ENCODE data around the gene SLC25A21.

The SLC25A21 gene

GRCh38 chr14:37187294-37187693, 14.9 kb upstream of the SLC25A21 start (continued):
- no peak for TF ChIP-seq PATZ1 (CRISPR knock-in tag; IDR thresholded peaks at IDR 0.05; ENCODE audit: borderline replicate concordance)
- TF ChIP-seq ZC3H10 (CRISPR knock-in tag; IDR thresholded peaks at IDR 0.05), result no peak
- TF ChIP-seq ZFP30 (CRISPR knock-in tag; IDR thresholded peaks at IDR 0.05), result no peak
- no peak for TF ChIP-seq TOX (CRISPR knock-in tag; IDR thresholded peaks at IDR 0.05; ENCODE audit: borderline replicate concordance)
- TF ChIP-seq ARNTL (CRISPR knock-in tag; IDR thresholded peaks at IDR 0.05; ENCODE audit: borderline replicate concordance, low read depth), result no peak
- no peak for TF ChIP-seq TCF4 (CRISPR knock-in tag; IDR thresholded peaks at IDR 0.05; ENCODE audit: borderline replicate concordance)
- no peak for TF ChIP-seq OSR1 (CRISPR knock-in tag; IDR thresholded peaks at IDR 0.05)
- no peak for TF ChIP-seq RARB (CRISPR knock-in tag; IDR thresholded peaks at IDR 0.05)

GRCh38 chr14:37186865-37187264, 14.5 kb upstream of the SLC25A21 start:
- TF ChIP-seq BACH2 (CRISPR knock-in tag; IDR thresholded peaks at IDR 0.05; ENCODE audit: borderline replicate concordance) (no peak), OSR1 (CRISPR knock-in tag; IDR thresholded peaks at IDR 0.05) (no peak), ZC3H10 (CRISPR knock-in tag; IDR thresholded peaks at IDR 0.05) (no peak), CSDC2 (CRISPR knock-in tag; IDR thresholded peaks at IDR 0.05) (no peak), SNAI2 (CRISPR knock-in tag; IDR thresholded peaks at IDR 0.05) (no peak), GLIS3 (CRISPR knock-in tag; IDR thresholded peaks at IDR 0.05) (no peak), TCF4 (CRISPR knock-in tag; IDR thresholded peaks at IDR 0.05; ENCODE audit: borderline replicate concordance) (no peak), ZFP3 (CRISPR knock-in tag; IDR thresholded peaks at IDR 0.05) (no peak), PPARA (CRISPR knock-in tag; IDR thresholded peaks at IDR 0.05; ENCODE audit: borderline replicate concordance) (no peak), PATZ1 (CRISPR knock-in tag; IDR thresholded peaks at IDR 0.05; ENCODE audit: borderline replicate concordance) (no peak)
- TF ChIP-seq, protein P1, sequence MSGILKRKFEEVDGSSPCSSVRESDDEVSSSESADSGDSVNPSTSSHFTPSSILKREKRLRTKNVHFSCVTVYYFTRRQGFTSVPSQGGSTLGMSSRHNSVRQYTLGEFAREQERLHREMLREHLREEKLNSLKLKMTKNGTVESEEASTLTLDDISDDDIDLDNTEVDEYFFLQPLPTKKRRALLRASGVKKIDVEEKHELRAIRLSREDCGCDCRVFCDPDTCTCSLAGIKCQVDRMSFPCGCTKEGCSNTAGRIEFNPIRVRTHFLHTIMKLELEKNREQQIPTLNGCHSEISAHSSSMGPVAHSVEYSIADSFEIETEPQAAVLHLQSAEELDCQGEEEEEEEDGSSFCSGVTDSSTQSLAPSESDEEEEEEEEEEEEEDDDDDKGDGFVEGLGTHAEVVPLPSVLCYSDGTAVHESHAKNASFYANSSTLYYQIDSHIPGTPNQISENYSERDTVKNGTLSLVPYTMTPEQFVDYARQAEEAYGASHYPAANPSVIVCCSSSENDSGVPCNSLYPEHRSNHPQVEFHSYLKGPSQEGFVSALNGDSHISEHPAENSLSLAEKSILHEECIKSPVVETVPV (CRISPR knock-in tag; IDR thresholded peaks at IDR 0.05), result no peak
- TF ChIP-seq, protein P2, sequence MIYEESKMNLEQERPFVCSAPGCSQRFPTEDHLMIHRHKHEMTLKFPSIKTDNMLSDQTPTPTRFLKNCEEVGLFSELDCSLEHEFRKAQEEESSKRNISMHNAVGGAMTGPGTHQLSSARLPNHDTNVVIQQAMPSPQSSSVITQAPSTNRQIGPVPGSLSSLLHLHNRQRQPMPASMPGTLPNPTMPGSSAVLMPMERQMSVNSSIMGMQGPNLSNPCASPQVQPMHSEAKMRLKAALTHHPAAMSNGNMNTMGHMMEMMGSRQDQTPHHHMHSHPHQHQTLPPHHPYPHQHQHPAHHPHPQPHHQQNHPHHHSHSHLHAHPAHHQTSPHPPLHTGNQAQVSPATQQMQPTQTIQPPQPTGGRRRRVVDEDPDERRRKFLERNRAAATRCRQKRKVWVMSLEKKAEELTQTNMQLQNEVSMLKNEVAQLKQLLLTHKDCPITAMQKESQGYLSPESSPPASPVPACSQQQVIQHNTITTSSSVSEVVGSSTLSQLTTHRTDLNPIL (CRISPR knock-in tag; IDR thresholded peaks at IDR 0.05; ENCODE audit: low read depth), result no peak
- TF ChIP-seq, protein P3, sequence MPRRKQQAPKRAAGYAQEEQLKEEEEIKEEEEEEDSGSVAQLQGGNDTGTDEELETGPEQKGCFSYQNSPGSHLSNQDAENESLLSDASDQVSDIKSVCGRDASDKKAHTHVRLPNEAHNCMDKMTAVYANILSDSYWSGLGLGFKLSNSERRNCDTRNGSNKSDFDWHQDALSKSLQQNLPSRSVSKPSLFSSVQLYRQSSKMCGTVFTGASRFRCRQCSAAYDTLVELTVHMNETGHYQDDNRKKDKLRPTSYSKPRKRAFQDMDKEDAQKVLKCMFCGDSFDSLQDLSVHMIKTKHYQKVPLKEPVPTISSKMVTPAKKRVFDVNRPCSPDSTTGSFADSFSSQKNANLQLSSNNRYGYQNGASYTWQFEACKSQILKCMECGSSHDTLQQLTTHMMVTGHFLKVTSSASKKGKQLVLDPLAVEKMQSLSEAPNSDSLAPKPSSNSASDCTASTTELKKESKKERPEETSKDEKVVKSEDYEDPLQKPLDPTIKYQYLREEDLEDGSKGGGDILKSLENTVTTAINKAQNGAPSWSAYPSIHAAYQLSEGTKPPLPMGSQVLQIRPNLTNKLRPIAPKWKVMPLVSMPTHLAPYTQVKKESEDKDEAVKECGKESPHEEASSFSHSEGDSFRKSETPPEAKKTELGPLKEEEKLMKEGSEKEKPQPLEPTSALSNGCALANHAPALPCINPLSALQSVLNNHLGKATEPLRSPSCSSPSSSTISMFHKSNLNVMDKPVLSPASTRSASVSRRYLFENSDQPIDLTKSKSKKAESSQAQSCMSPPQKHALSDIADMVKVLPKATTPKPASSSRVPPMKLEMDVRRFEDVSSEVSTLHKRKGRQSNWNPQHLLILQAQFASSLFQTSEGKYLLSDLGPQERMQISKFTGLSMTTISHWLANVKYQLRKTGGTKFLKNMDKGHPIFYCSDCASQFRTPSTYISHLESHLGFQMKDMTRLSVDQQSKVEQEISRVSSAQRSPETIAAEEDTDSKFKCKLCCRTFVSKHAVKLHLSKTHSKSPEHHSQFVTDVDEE (CRISPR knock-in tag; IDR thresholded peaks at IDR 0.05), result no peak
- no peak for ATAC-seq

- no peak for ATAC-seq
- TF ChIP-seq, protein P2 (CRISPR knock-in tag; IDR thresholded peaks at IDR 0.05; ENCODE audit: low read depth), result no peak
- TF ChIP-seq ZNF565 (CRISPR knock-in tag; conservative IDR thresholded peaks at IDR 0.05; ENCODE audit: low read depth) (no peak), POU6F1 (CRISPR knock-in tag; IDR thresholded peaks at IDR 0.05; ENCODE audit: borderline replicate concordance, low read depth) (no peak), ZC3H10 (CRISPR knock-in tag; IDR thresholded peaks at IDR 0.05) (no peak), BACH2 (CRISPR knock-in tag; IDR thresholded peaks at IDR 0.05; ENCODE audit: borderline replicate concordance) (no peak), ZFP3 (CRISPR knock-in tag; IDR thresholded peaks at IDR 0.05) (no peak), ZNF70 (CRISPR knock-in tag; IDR thresholded peaks at IDR 0.05) (no peak), GLIS3 (CRISPR knock-in tag; IDR thresholded peaks at IDR 0.05) (no peak), ESRRG (CRISPR knock-in tag; IDR thresholded peaks at IDR 0.05) (no peak), SNAI2 (CRISPR knock-in tag; IDR thresholded peaks at IDR 0.05) (no peak), ZNF8 (CRISPR knock-in tag; IDR thresholded peaks at IDR 0.05) (no peak), ISL1 (CRISPR knock-in tag; IDR thresholded peaks at IDR 0.05) (no peak)
- TF ChIP-seq, protein P3 (CRISPR knock-in tag; IDR thresholded peaks at IDR 0.05), result no peak
These were observed 13.3 kb upstream of the SLC25A21 start for GRCh38 chr14:37185670-37186069.
